ENCODE results near the gene PDXDC1.

DNA sequence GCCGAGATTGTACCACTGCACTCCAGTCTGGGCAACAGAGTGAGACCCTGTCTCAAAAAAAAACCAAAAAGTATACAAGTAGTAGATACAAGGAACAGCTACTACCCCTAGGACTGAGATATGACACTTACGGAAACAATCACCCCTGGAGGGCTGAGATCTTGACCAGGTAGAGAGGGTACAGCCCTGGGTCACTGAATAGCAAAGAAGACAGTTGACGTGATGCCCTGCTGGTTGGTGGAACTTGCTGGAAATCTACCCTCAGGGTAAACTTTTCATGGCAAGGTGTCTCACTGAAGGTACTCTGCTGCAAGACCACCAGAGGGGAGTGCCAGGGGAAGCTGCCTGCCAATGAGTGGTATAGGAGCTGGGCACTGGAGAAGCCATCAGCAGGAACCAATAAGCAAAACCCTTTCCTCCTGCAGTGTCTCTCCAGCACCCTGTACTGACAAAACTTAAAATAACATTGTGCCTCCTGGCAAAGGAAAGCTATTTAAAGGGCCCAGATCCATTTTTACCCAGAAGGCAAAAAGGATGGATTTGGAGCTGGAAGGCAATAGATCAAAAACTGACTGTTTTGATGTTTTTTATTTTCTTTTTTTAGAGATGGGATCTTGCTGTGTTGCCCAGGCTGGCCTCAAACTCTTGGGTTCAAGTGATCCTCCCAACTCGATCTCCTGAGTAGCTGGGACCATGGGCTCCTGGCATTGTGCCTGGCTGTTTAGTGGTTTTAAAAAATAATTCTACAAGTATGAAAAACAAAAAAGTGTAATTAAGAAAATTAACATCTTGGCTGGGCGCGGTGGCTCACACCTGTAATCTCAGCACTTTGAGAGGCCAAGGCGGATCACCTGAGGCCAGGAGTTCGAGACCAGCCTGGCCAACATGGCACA lies 11.3 kb upstream of the PDXDC1 start:
- TF ChIP-seq, protein P1, sequence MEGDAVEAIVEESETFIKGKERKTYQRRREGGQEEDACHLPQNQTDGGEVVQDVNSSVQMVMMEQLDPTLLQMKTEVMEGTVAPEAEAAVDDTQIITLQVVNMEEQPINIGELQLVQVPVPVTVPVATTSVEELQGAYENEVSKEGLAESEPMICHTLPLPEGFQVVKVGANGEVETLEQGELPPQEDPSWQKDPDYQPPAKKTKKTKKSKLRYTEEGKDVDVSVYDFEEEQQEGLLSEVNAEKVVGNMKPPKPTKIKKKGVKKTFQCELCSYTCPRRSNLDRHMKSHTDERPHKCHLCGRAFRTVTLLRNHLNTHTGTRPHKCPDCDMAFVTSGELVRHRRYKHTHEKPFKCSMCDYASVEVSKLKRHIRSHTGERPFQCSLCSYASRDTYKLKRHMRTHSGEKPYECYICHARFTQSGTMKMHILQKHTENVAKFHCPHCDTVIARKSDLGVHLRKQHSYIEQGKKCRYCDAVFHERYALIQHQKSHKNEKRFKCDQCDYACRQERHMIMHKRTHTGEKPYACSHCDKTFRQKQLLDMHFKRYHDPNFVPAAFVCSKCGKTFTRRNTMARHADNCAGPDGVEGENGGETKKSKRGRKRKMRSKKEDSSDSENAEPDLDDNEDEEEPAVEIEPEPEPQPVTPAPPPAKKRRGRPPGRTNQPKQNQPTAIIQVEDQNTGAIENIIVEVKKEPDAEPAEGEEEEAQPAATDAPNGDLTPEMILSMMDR (IDR thresholded peaks at IDR 0.05; ENCODE audit: low read depth, low read length), result no peak
- TF ChIP-seq EZH2phosphoT487 (IDR thresholded peaks at IDR 0.05; ENCODE audit: low read depth), result no peak

Data from OCI-LY3 (cell line).